SH-SY5Y (cell line): Measurements from ENCODE around the gene TACR1.

Experiments used
- GATA2 ChIP-seq: IDR thresholded peaks from 2 replicates; pipeline ENCODE4 v1.6.1; 2011; ENCODE audit warnings: mild to moderate bottlenecking, low read depth, low read length
- GATA3 ChIP-seq: IDR thresholded peaks from 2 replicates; pipeline ENCODE4 v1.6.1; 2011; ENCODE audit warnings: low read depth, mild to moderate bottlenecking, low read length, moderate library complexity

GRCh38 chr2:75047992-75048625, 151.2 kb downstream of the TACR1 start:
- no peak for TF ChIP-seq GATA2
- no peak for TF ChIP-seq GATA3
